ENCODE data around the gene RNF207.

RNF207 gene

GRCh38 chr1:6181347-6181770 is 24.6 kb upstream of the RNF207 start:
- Mint-ChIP-seq H3K9me3 (no peaks in the 10 kb centered on the region), H3K36me3 (peaks cover 17% of the 10 kb centered on the region), H3K27ac (no peak overlapping the region), H3K4me3 (peak overlapping the region; percentile 67), H3K27me3 (peaks cover 44% of the 10 kb centered on the region), H3K4me1 (peaks cover 39% of the 10 kb centered on the region)
- ATAC-seq = no peak

- Mint-ChIP-seq H3K4me3 (no peak overlapping the region), H3K27me3 (peaks cover 23% of the 10 kb centered on the region), H3K9me3 (no peaks in the 10 kb centered on the region), H3K27ac (no peak overlapping the region), H3K36me3 (peaks cover 33% of the 10 kb centered on the region), H3K4me1 (peaks cover 34% of the 10 kb centered on the region)
- peak; percentile 12 for ATAC-seq
Measured at GRCh38 chr1:6183520-6183989, 22.4 kb upstream of the RNF207 start.

- Mint-ChIP-seq H3K36me3 (peaks cover 40% of the 10 kb centered on the region), H3K4me1 (peaks cover 36% of the 10 kb centered on the region), H3K27ac (no peak overlapping the region), H3K9me3 (no peaks in the 10 kb centered on the region), H3K27me3 (peaks cover 17% of the 10 kb centered on the region), H3K4me3 (no peak overlapping the region)
- ATAC-seq = no peak
Measured at GRCh38 chr1:6184083-6184783, 21.7 kb upstream of the RNF207 start.

GRCh38 chr1:6185151-6185550 is 20.8 kb upstream of the RNF207 start:
- ATAC-seq = no peak
- Mint-ChIP-seq H3K4me1 (peaks cover 36% of the 10 kb centered on the region), H3K36me3 (peaks cover 49% of the 10 kb centered on the region), H3K27ac (no peak overlapping the region), H3K9me3 (no peaks in the 10 kb centered on the region), H3K4me3 (no peak overlapping the region), H3K27me3 (peaks cover 17% of the 10 kb centered on the region)

- H3K36me3 Mint-ChIP-seq = peaks cover 53% of the 10 kb centered on the region
- no peaks in the 10 kb centered on the region for H3K9me3 Mint-ChIP-seq
- H3K27me3 Mint-ChIP-seq = peaks cover 14% of the 10 kb centered on the region
- ATAC-seq = no peak
- H3K4me3 Mint-ChIP-seq = no peak overlapping the region
- no peak overlapping the region for H3K27ac Mint-ChIP-seq
- peaks cover 33% of the 10 kb centered on the region for H3K4me1 Mint-ChIP-seq
Measured at GRCh38 chr1:6185635-6186382, 20.1 kb upstream of the RNF207 start.

GRCh38 chr1:6188466-6188865 is 17.5 kb upstream of the RNF207 start:
- Mint-ChIP-seq H3K4me3 (no peak overlapping the region), H3K4me1 (peaks cover 18% of the 10 kb centered on the region), H3K36me3 (peaks cover 65% of the 10 kb centered on the region), H3K27me3 (no peaks in the 10 kb centered on the region), H3K9me3 (no peaks in the 10 kb centered on the region), H3K27ac (no peak overlapping the region)
- ATAC-seq = no peak

- no peak for ATAC-seq
- H3K36me3 Mint-ChIP-seq = peaks cover 56% of the 10 kb centered on the region
Measured at GRCh38 chr1:6191968-6192367, 14.0 kb upstream of the RNF207 start.

GRCh38 chr1:6197746-6198427 is 8.0 kb upstream of the RNF207 start:
- peak overlapping the region; percentile 86 for H3K4me3 Mint-ChIP-seq

More at GRCh38 chr1:6191968-6192367, 14.0 kb upstream of the RNF207 start:
- no peak overlapping the region for H3K27ac Mint-ChIP-seq
- peaks cover 18% of the 10 kb centered on the region for H3K4me1 Mint-ChIP-seq
- no peaks in the 10 kb centered on the region for H3K9me3 Mint-ChIP-seq
- no peaks in the 10 kb centered on the region for H3K27me3 Mint-ChIP-seq
- no peak overlapping the region for H3K4me3 Mint-ChIP-seq

GRCh38 chr1:6198646-6199297 is 7.1 kb upstream of the RNF207 start:
- H3K9me3 Mint-ChIP-seq = no peaks in the 10 kb centered on the region
- no peaks in the 10 kb centered on the region for H3K27me3 Mint-ChIP-seq
- peak; percentile 42 for ATAC-seq
- peak overlapping the region; percentile 86 for H3K4me3 Mint-ChIP-seq
- peaks cover 26% of the 10 kb centered on the region for H3K36me3 Mint-ChIP-seq
- peak overlapping the region; percentile 93 for H3K27ac Mint-ChIP-seq
- H3K4me1 Mint-ChIP-seq = peaks cover 59% of the 10 kb centered on the region

More at GRCh38 chr1:6197746-6198427, 8.0 kb upstream of the RNF207 start:
- H3K27me3 Mint-ChIP-seq = no peaks in the 10 kb centered on the region
- peaks cover 59% of the 10 kb centered on the region for H3K4me1 Mint-ChIP-seq
- no peaks in the 10 kb centered on the region for H3K9me3 Mint-ChIP-seq
- H3K27ac Mint-ChIP-seq = peak overlapping the region; percentile 93
- no peak for ATAC-seq
- peaks cover 32% of the 10 kb centered on the region for H3K36me3 Mint-ChIP-seq

GRCh38 chr1:6199298-6200187 is 6.4 kb upstream of the RNF207 start, which contains the start of gene RPL22:
TSS of gene RPL22 (minus strand) at chr1:6199595. CDS start at chr1:6199573, 22 bp downstream.
- H3K4me3 Mint-ChIP-seq = peak within 1 kb of the TSS; percentile 86
- H3K27me3 Mint-ChIP-seq = no peaks in the 10 kb centered on the region
- ATAC-seq = peak; percentile 99
- peaks cover 59% of the 10 kb centered on the region for H3K4me1 Mint-ChIP-seq
- peak within 1 kb of the TSS; percentile 93 for H3K27ac Mint-ChIP-seq
- no peaks in the 10 kb centered on the region for H3K9me3 Mint-ChIP-seq
- peaks cover 26% of the 10 kb centered on the region for H3K36me3 Mint-ChIP-seq

GRCh38 chr1:6200188-6200809 is 5.6 kb upstream of the RNF207 start:
- no peak for ATAC-seq
- Mint-ChIP-seq H3K4me1 (peaks cover 59% of the 10 kb centered on the region), H3K36me3 (peaks cover 26% of the 10 kb centered on the region), H3K4me3 (peak overlapping the region; percentile 86), H3K9me3 (no peaks in the 10 kb centered on the region), H3K27me3 (no peaks in the 10 kb centered on the region), H3K27ac (peak overlapping the region; percentile 93)

GRCh38 chr1:6202256-6202655 is 3.7 kb upstream of the RNF207 start:
- Mint-ChIP-seq H3K27me3 (peaks cover 8% of the 10 kb centered on the region), H3K9me3 (no peaks in the 10 kb centered on the region), H3K36me3 (peaks cover 10% of the 10 kb centered on the region), H3K4me3 (no peak overlapping the region), H3K27ac (peak overlapping the region; percentile 93), H3K4me1 (peaks cover 49% of the 10 kb centered on the region)
- no peak for ATAC-seq

- ATAC-seq = no peak
- Mint-ChIP-seq H3K4me1 (peaks cover 22% of the 10 kb centered on the region), H3K36me3 (no peaks in the 10 kb centered on the region), H3K27me3 (peaks cover 32% of the 10 kb centered on the region), H3K4me3 (peak overlapping the region; percentile 80), H3K9me3 (no peaks in the 10 kb centered on the region), H3K27ac (no peak overlapping the region)
Measured at GRCh38 chr1:6206520-6206855, 569 bp downstream of the RNF207 start.
